ENCODE results near the gene TAF11L14.

GRCh38 chr5:17604951-17605350, 29.3 kb upstream of the TAF11L14 start:
- TF ChIP-seq ELF4 (CRISPR knock-in tag; IDR thresholded peaks at IDR 0.05) = no peak
- no peak for TF ChIP-seq EP300 (IDR thresholded peaks at IDR 0.05; ENCODE audit: low read length)
- TF ChIP-seq FOXA1 (IDR thresholded peaks at IDR 0.05; ENCODE audit: borderline replicate concordance) = no peak
- no peak for TF ChIP-seq FOXM1 (IDR thresholded peaks at IDR 0.05; ENCODE audit: low read depth)
- TF ChIP-seq FOXM1 (CRISPR knock-in tag; IDR thresholded peaks at IDR 0.05; ENCODE audit: low read depth) = no peak
- TF ChIP-seq HLTF (IDR thresholded peaks at IDR 0.05) = no peak
- no peak for TF ChIP-seq RBM39 (optimal IDR thresholded peaks at IDR 0.05; ENCODE audit: low read depth, low read length)
- no peak for TF ChIP-seq RCOR1 (IDR thresholded peaks at IDR 0.05; ENCODE audit: borderline replicate concordance in 1 of 2, low read depth in 2 of 2, low read length in 2 of 2)
- TF ChIP-seq, protein P1, sequence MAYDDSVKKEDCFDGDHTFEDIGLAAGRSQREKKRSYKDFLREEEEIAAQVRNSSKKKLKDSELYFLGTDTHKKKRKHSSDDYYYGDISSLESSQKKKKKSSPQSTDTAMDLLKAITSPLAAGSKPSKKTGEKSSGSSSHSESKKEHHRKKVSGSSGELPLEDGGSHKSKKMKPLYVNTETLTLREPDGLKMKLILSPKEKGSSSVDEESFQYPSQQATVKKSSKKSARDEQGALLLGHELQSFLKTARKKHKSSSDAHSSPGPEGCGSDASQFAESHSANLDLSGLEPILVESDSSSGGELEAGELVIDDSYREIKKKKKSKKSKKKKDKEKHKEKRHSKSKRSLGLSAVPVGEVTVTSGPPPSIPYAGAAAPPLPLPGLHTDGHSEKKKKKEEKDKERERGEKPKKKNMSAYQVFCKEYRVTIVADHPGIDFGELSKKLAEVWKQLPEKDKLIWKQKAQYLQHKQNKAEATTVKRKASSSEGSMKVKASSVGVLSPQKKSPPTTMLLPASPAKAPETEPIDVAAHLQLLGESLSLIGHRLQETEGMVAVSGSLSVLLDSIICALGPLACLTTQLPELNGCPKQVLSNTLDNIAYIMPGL (CRISPR knock-in tag; IDR thresholded peaks at IDR 0.05) = no peak
- TF ChIP-seq SMC3 (conservative IDR thresholded peaks at IDR 0.05; ENCODE audit: insufficient read depth, low read depth, low read length) = no peak
- no peak for TF ChIP-seq DMBX1 (CRISPR knock-in tag; IDR thresholded peaks at IDR 0.05; ENCODE audit: borderline replicate concordance)
- TF ChIP-seq, protein P2, sequence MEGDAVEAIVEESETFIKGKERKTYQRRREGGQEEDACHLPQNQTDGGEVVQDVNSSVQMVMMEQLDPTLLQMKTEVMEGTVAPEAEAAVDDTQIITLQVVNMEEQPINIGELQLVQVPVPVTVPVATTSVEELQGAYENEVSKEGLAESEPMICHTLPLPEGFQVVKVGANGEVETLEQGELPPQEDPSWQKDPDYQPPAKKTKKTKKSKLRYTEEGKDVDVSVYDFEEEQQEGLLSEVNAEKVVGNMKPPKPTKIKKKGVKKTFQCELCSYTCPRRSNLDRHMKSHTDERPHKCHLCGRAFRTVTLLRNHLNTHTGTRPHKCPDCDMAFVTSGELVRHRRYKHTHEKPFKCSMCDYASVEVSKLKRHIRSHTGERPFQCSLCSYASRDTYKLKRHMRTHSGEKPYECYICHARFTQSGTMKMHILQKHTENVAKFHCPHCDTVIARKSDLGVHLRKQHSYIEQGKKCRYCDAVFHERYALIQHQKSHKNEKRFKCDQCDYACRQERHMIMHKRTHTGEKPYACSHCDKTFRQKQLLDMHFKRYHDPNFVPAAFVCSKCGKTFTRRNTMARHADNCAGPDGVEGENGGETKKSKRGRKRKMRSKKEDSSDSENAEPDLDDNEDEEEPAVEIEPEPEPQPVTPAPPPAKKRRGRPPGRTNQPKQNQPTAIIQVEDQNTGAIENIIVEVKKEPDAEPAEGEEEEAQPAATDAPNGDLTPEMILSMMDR (IDR thresholded peaks at IDR 0.05 in 2 of 3, conservative IDR thresholded peaks at IDR 0.05 in 1 of 3; ENCODE audit: insufficient read depth in 2 of 3, low read depth in 1 of 3, low read length in 3 of 3) = no peak
- TF ChIP-seq HDAC1 (IDR thresholded peaks at IDR 0.05) = no peak
- no peak for TF ChIP-seq WHSC1 (IDR thresholded peaks at IDR 0.05; ENCODE audit: low read length)
- no peak for TF ChIP-seq SLC30A9 (CRISPR knock-in tag; IDR thresholded peaks at IDR 0.05)

Measured in K562 (cell line).